D721Med (cell line): ENCODE measurements around the gene CRYBA2.
A peak's percentile ranks its signal among the peaks of the same experiment; 100 is the strongest.

Experiments
- DNase-seq: peaks from one replicate; pipeline ENCODE4 v3.0.0; 2011; ENCODE audit warnings: low spot score; ENCODE audit not compliant: insufficient read length
- FAIRE-seq: peaks from 2 replicates; lab custom pipeline; 2011; peaks lifted over from hg19 to GRCh38; lab: Jason Lieb, UNC
- CTCF ChIP-seq: IDR thresholded peaks from 2 replicates; pipeline ENCODE4 v1.5.1; 2012; ENCODE audit warnings: mild to moderate bottlenecking, control low read depth; ENCODE audit not compliant: insufficient read depth; ENCODE audit errors: missing control alignments

Gene CRYBA2

GRCh38 chr2:218954541-218955300 is 38.5 kb downstream of the CRYBA2 start:
- FAIRE-seq (no peak), DNase-seq (no peak)
- no peak for TF ChIP-seq CTCF

- DNase-seq, result no peak
- peak; percentile 11 for TF ChIP-seq CTCF
- FAIRE-seq, result no peak
Measured at GRCh38 chr2:218953366-218953954, 39.8 kb downstream of the CRYBA2 start.

- no peak for TF ChIP-seq CTCF
- FAIRE-seq (no peak), DNase-seq (no peak)
Measured at GRCh38 chr2:218952160-218952559, 41.1 kb downstream of the CRYBA2 start.

- DNase-seq, result no peak
- FAIRE-seq, result no peak
- TF ChIP-seq CTCF, result no peak
Measured at GRCh38 chr2:218946621-218947020, 46.6 kb downstream of the CRYBA2 start.

GRCh38 chr2:218944759-218945404 is 48.3 kb downstream of the CRYBA2 start:
- TF ChIP-seq CTCF, result no peak
- FAIRE-seq (no peak), DNase-seq (no peak)
